Peyer's patch (tissue), 4 donors: ENCODE measurements around the gene CCDC198.

Experiments used
- CTCF ChIP-seq, 6 experiments: fragments of 450-650 bp in 4 of 6; fragments of 200-600 bp in 2 of 6; sonication (generic) in 1 of 6; IDR thresholded peaks; one replicate each; pipeline ENCODE4 v1.5.1; 2017 to 2019; ENCODE audit warnings: antibody characterized with exemption in 6 of 6, mild to moderate bottlenecking in 3 of 6, moderate library complexity in 1 of 6
- POLR2A ChIP-seq, 2 donors: fragments of 450-650 bp; IDR thresholded peaks; one replicate each; pipeline ENCODE4 v1.5.1; 2017; ENCODE audit warnings: antibody characterized with exemption in 2 of 2, mild to moderate bottlenecking in 2 of 2, moderate library complexity in 2 of 2

GRCh38 chr14:57492859-57493258 lies 798 bp downstream of the CCDC198 start:
- no peak for TF ChIP-seq CTCF (IDR thresholded peaks at IDR 0.05)
- no peak for TF ChIP-seq POLR2A (IDR thresholded peaks at IDR 0.05)
